ENCODE measurements around the gene SHANK2.

DNA sequence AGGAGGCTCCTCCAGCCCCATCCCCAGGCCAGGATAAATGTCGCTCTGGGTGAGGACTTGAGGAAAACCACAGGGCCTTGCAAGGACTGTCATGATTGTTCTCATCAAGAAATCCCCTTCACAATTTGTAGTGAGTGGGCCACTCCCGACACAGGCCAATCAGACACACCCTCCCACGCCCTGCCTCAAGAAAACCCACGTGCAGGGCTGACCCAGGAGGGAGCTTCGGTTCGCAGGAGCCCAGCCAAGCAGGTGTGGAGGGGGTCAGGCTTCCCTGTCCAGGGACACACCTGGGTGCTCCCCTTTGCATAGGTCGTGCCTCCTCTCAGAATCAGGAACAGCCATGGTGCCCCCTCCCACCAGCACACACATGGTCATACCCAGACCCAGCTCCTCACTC lies 43.2 kb downstream of the SHANK2 start:
- TF ChIP-seq, protein P1, sequence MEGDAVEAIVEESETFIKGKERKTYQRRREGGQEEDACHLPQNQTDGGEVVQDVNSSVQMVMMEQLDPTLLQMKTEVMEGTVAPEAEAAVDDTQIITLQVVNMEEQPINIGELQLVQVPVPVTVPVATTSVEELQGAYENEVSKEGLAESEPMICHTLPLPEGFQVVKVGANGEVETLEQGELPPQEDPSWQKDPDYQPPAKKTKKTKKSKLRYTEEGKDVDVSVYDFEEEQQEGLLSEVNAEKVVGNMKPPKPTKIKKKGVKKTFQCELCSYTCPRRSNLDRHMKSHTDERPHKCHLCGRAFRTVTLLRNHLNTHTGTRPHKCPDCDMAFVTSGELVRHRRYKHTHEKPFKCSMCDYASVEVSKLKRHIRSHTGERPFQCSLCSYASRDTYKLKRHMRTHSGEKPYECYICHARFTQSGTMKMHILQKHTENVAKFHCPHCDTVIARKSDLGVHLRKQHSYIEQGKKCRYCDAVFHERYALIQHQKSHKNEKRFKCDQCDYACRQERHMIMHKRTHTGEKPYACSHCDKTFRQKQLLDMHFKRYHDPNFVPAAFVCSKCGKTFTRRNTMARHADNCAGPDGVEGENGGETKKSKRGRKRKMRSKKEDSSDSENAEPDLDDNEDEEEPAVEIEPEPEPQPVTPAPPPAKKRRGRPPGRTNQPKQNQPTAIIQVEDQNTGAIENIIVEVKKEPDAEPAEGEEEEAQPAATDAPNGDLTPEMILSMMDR (IDR thresholded peaks at IDR 0.05): no peak
- no peak for TF ChIP-seq EP300 (IDR thresholded peaks at IDR 0.05)
- TF ChIP-seq POLR2A (IDR thresholded peaks at IDR 0.05; ENCODE audit: low read depth): no peak
